ENCODE measurements around the gene MMP12.

DNA sequence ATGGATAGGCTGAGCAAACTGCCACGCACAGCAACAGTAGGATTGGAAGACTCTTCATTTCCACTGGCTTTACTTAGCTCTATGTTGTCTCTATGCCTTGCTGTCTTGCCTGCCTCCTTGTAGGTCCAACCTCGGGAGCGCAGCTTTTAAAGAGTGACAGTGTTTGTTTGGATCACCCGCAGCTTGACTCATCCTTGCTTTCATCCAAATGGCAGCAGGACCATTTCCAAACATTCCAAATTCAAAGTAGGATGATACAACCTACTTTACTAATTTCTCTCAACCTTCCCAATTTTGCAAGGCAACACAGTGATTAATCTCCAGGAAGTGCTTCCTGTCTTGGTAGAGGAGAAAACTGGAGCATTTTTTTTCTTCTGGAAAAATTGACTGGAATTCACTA is 31.3 kb downstream of the MMP12 start, which contains the start of gene MMP3:
- TF ChIP-seq, protein P1, sequence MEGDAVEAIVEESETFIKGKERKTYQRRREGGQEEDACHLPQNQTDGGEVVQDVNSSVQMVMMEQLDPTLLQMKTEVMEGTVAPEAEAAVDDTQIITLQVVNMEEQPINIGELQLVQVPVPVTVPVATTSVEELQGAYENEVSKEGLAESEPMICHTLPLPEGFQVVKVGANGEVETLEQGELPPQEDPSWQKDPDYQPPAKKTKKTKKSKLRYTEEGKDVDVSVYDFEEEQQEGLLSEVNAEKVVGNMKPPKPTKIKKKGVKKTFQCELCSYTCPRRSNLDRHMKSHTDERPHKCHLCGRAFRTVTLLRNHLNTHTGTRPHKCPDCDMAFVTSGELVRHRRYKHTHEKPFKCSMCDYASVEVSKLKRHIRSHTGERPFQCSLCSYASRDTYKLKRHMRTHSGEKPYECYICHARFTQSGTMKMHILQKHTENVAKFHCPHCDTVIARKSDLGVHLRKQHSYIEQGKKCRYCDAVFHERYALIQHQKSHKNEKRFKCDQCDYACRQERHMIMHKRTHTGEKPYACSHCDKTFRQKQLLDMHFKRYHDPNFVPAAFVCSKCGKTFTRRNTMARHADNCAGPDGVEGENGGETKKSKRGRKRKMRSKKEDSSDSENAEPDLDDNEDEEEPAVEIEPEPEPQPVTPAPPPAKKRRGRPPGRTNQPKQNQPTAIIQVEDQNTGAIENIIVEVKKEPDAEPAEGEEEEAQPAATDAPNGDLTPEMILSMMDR (IDR thresholded peaks at IDR 0.05; ENCODE audit: poor library complexity, severe bottlenecking) = no peak
- TF ChIP-seq EZH2 (IDR thresholded peaks at IDR 0.05; ENCODE audit: borderline replicate concordance, insufficient read depth, low read length, poor library complexity, severe bottlenecking) (no peak), POLR2AphosphoS5 (IDR thresholded peaks at IDR 0.05) (no peak), MXI1 (conservative IDR thresholded peaks at IDR 0.05; ENCODE audit: poor library complexity, severe bottlenecking) (no peak)
